Left ventricle myocardium inferior (tissue), 1 donor: ENCODE results near the gene CNR1. TPM values are rescaled to one million over a fixed set of nuclear protein-coding genes. Genes with fewer than 3 reads are reported as not detected.
"Not testable (repeated sequence)": the region's sequence is repeated elsewhere in the genome, so short reads cannot be mapped to it uniquely, and the experiment has no call there.

Source experiments
- DNase-seq: peaks from one replicate; pipeline ENCODE4 v3.0.0-alpha.2; 2020
- H3K27ac ChIP-seq: fragments of 200-600 bp; replicated peaks from 2 replicates; pipeline ENCODE4 v1.8.0; 2021
- H3K27me3 ChIP-seq: fragments of 200-600 bp; 2 replicates; pipeline ENCODE4 v1.8.0; 2021; ENCODE audit warnings: low read depth
- H3K36me3 ChIP-seq: fragments of 200-600 bp; 2 replicates; pipeline ENCODE4 v1.8.0; 2021
- H3K4me1 ChIP-seq: fragments of 200-600 bp; 2 replicates; pipeline ENCODE4 v1.8.0; 2021
- H3K4me3 ChIP-seq: fragments of 200-600 bp; 2 replicates; pipeline ENCODE4 v1.8.0; 2021; ENCODE audit warnings: mild to moderate bottlenecking, moderate library complexity
- H3K9me3 ChIP-seq: fragments of 200-600 bp; replicated peaks from 2 replicates; pipeline ENCODE4 v1.8.0; 2021
- intact Hi-C: fragments of 100-400 bp; cut with micrococcal nuclease; formaldehyde crosslinking; loops from one replicate; pipeline ENCODE4 v1.11.0; 2022
- long read RNA-seq: library from polyadenylated mRNA; unstranded; transcript quantifications from one replicate; pipeline ENCODE4 v2.0.0, GENCODE V29; 2021
- total RNA-seq: library from RNA; stranded (reverse); fragmentation: NEBNext Ultra II Directional; extraction: Animal tissue kit (Norgen Biotek cat#: 25700); gene quantifications from one replicate; pipeline ENCODE4 v1.2.1, GENCODE V29; 2021
- TF ChIP-seq, protein P1 (sequence below): fragments of 200-600 bp; IDR thresholded peaks from 2 replicates; pipeline ENCODE4 v1.8.0; 2021; ENCODE audit warnings: antibody characterized with exemption, mild to moderate bottlenecking, borderline replicate concordance
- donor health status: DM: no; HTN: yes; CAD: no; lungs with severe emphysema.

Gene CNR1
- total RNA-seq: 0.66 TPM
- long read RNA-seq: 0 reads

- H3K9me3 ChIP-seq: no peaks in the 10 kb centered on the region
- intact Hi-C loops: no loop called here
- DNase-seq: peak; percentile 35
- peaks cover 98% of the 10 kb centered on the region for H3K27me3 ChIP-seq
- peak within 1 kb of the TSS; percentile 63 for H3K4me3 ChIP-seq
- no peak within 1 kb of the TSS for H3K27ac ChIP-seq
- H3K4me1 ChIP-seq: peaks cover 24% of the 10 kb centered on the region
- TF ChIP-seq, protein P1, sequence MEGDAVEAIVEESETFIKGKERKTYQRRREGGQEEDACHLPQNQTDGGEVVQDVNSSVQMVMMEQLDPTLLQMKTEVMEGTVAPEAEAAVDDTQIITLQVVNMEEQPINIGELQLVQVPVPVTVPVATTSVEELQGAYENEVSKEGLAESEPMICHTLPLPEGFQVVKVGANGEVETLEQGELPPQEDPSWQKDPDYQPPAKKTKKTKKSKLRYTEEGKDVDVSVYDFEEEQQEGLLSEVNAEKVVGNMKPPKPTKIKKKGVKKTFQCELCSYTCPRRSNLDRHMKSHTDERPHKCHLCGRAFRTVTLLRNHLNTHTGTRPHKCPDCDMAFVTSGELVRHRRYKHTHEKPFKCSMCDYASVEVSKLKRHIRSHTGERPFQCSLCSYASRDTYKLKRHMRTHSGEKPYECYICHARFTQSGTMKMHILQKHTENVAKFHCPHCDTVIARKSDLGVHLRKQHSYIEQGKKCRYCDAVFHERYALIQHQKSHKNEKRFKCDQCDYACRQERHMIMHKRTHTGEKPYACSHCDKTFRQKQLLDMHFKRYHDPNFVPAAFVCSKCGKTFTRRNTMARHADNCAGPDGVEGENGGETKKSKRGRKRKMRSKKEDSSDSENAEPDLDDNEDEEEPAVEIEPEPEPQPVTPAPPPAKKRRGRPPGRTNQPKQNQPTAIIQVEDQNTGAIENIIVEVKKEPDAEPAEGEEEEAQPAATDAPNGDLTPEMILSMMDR: no peak
- no peaks in the 10 kb centered on the region for H3K36me3 ChIP-seq
Measured at GRCh38 chr6:88165844-88166492, at the start of gene CNR1. TSS of gene CNR1 (minus strand) at chr6:88166347. CDS start at chr6:88145274, 21,073 bp downstream.

DNA sequence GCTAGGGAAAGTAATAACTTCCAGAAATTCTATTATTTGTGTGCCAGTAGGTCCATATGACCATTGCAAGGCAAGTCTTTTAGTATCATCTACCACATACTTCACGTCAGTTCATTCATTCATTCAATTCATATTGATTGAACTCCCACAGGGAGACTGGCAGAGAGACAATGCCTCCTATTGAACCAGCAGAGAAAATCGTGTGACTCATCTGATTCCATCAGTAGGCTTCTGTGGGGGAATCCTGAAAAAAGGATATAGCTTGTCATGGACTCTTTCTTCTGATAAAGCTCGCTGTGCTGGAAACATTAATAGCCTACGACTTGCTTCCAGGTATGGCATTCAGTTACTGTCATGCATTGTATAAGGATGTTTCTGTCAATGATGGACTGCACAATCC lies 45.3 kb upstream of the CNR1 start:
- intact Hi-C loops: no loop called here
- TF ChIP-seq, protein P1: no peak
- Histone ChIP-seq H3K9me3 (no peaks in the 10 kb centered on the region), H3K27ac (no peak overlapping the region), H3K27me3 (no peaks in the 10 kb centered on the region), H3K36me3 (no peaks in the 10 kb centered on the region), H3K4me1 (no peaks in the 10 kb centered on the region), H3K4me3 (no peak overlapping the region)
- DNase-seq: no peak

DNA sequence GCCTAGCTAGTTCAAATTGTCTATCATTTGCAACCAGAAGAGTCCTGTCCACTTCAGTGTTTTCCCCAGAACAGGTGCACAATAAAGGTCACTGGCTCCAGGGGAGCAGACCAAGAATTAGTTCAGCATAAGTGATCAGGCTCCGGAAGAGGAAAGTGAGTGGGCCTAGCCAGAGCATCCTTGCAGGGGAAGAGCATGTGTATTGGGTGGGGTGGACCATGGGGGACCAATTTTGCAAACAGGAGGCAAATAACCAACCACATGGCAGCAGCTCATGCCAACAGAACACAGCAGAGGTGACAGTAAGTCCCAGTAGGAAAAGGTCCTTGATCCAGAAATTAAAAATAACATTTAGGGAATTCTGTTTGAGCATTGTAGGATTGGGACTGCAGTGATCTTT lies 43.2 kb upstream of the CNR1 start:
- intact Hi-C loops: no loop called here
- H3K4me1 ChIP-seq: no peaks in the 10 kb centered on the region
- H3K27ac ChIP-seq: no peak overlapping the region
- H3K27me3 ChIP-seq: no peaks in the 10 kb centered on the region
- no peak overlapping the region for H3K4me3 ChIP-seq
- no peaks in the 10 kb centered on the region for H3K36me3 ChIP-seq
- H3K9me3 ChIP-seq: peaks cover 17% of the 10 kb centered on the region
- TF ChIP-seq, protein P1: no peak
- DNase-seq: no peak

GRCh38 chr6:88208726-88209125 lies 42.6 kb upstream of the CNR1 start:
- intact Hi-C loops: no loop called here
- no peak for DNase-seq
- TF ChIP-seq, protein P1: no peak
- H3K9me3 ChIP-seq: peaks cover 22% of the 10 kb centered on the region
- no peaks in the 10 kb centered on the region for H3K36me3 ChIP-seq
- no peak overlapping the region for H3K4me3 ChIP-seq
- no peak overlapping the region for H3K27ac ChIP-seq
- H3K4me1 ChIP-seq: no peaks in the 10 kb centered on the region
- no peaks in the 10 kb centered on the region for H3K27me3 ChIP-seq

- DNase-seq, intact Hi-C loops, H3K27me3 ChIP-seq, H3K4me1 ChIP-seq, H3K4me3 ChIP-seq, H3K36me3 ChIP-seq, H3K27ac ChIP-seq: not testable (repeated sequence)
- peaks cover 56% of the 10 kb centered on the region for H3K9me3 ChIP-seq
Measured at GRCh38 chr6:88201734-88202133, 35.6 kb upstream of the CNR1 start.

DNA sequence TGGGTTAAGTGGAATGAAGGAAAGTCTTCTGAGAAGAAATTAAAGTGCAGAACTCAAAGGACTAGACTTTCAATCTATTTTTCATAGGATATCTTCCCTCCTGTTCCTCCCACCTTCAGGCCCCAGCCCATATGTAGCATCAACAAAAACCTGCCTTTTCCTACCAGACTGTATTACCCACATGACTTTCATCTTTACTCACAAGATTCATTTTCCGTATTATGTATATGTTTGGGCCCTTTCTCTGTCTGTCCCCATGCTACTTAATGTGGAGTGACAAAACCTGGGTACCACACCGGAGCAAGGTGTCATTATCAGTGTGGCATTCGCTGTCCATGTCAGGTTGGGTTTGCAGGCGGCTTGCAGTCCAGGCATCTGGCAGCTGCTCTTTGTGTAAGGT lies 18.8 kb upstream of the CNR1 start:
- TF ChIP-seq, protein P1: no peak
- Histone ChIP-seq H3K9me3 (peaks cover 10% of the 10 kb centered on the region), H3K36me3 (no peaks in the 10 kb centered on the region), H3K27ac (no peak overlapping the region), H3K4me1 (no peaks in the 10 kb centered on the region), H3K27me3 (peaks cover 21% of the 10 kb centered on the region), H3K4me3 (no peak overlapping the region)
- intact Hi-C loops: no loop called here
- DNase-seq: no peak
